GM21576 (cell line): Measurements from ENCODE around the gene CCDC13.

Source experiments
- ATAC-seq: cut with Tn5 transposase; IDR thresholded peaks from one replicate; pipeline ENCODE4 v1.9.1; 2021; ENCODE audit warnings: mild to moderate bottlenecking, moderate library complexity; ENCODE audit not compliant: unreplicated experiment

The CCDC13 gene

DNA sequence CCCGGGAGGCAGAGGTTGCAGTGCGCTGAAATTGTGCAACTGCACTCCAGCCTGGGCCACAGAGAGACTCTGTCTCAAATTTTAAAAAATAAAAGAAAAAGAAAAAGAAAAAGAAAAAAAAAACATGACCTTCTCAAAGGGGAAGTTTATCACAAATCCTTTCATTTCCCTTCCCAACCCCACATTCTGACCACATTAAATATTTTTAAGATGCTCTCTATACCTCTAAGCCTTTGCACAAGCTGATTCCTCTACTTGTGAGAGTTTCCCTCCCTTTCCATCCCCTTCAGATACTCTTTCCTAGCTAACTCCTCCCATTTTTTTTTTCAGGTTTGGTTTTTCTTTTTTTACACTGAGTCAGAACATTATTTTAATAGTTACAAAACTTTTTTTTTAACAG, 27.2 kb upstream of the CCDC13 start:
- ATAC-seq: no peak

DNA sequence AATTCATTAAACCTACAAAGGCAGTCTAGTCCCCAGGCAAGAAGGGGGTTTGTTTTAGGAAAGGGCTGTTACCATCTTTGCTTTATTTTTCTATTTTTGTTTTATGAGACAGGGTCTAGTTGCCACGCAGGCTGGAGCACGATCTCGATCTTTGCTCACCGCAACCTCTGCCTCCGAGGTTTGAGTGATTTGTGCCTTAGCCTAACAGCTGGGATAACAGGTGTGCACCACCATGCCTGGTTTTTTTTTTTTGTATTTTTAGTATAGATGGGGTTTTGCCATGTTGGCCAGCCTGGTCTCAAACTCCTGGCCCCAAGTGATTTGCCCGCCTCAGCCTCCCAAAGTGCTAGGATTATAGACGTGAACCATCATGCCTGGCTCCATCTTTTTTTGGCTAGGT, 26.3 kb upstream of the CCDC13 start:
- no peak for ATAC-seq

DNA sequence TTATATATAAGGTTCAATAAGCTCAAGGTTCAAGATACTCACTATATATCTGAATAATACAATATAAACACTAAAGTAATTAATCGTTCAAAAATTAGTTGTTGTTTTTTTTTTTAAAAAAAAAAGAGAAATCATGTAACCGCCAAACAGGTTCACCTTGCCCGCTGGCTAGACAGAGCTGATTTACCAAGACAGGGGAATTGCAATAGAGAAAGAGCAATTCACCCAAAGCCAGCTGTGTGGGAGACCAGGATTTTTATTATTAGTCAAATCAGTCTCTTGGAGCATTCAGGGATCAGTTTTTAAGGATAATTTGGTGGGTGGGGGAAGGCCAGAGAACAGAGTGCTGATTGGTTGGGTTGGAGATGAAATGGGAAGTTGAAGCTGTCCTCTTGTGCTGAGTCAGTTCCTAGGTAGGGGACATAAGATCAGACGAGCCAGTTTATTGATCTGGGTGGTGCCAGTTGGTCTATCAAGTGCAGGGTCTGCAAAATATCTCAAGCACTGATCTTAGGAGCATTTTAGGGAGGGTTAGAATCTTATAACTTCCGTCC, 23.4 kb upstream of the CCDC13 start:
- ATAC-seq: no peak

- ATAC-seq: no peak
Observed at GRCh38 chr3:42795621-42796181, 22.6 kb upstream of the CCDC13 start.

DNA sequence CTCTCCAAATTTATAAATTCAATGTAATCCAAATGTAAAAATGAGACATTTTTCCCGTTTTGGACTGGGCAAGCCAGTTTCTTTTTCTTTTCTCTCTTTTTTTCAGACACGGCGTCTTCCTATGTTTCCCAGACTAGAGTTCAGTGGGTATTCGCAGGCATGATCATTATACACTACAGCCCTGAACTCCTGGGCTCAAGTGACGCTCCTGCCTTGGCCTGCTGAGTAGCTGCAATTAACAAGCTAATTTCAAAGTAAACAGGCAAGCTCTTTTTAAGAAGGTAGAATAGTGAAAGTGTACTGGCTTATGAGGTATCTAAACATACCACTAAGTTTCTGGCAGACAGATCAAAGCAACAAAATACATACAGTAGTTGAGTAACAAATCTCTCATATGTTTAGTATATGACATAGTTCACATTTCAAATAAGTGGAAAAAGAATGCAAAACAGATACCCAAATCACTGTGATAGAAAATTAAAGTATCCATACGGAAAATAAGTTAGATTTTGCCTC, 17.7 kb upstream of the CCDC13 start:
- no peak for ATAC-seq

- ATAC-seq: no peak
Observed at GRCh38 chr3:42786631-42787030, 13.6 kb upstream of the CCDC13 start.

- ATAC-seq: no peak
Observed at GRCh38 chr3:42786212-42786611, 13.2 kb upstream of the CCDC13 start.

- ATAC-seq: no peak
Observed at GRCh38 chr3:42780892-42781700, 8.0 kb upstream of the CCDC13 start.

DNA sequence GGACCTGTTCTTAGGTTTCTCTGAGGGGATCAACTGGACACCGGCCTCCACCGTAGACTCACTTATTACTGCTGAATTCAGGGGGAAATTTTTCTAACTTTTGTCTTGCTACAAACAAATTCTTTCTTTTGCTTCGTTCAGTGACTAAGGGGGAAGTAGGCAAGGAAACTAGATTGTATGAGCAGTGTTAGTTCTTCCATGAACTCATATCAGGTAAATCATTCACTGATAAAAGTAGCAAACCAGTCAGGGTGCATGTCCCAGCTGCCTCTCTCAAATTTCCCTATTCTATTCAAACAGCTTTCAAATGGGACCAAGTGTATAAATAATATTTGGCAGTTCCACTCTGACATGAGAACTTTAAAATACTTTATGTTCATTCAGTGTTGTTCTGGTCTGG, 7.3 kb upstream of the CCDC13 start:
- ATAC-seq: no peak

- ATAC-seq: no peak
Observed at GRCh38 chr3:42778644-42779043, 5.6 kb upstream of the CCDC13 start.

DNA sequence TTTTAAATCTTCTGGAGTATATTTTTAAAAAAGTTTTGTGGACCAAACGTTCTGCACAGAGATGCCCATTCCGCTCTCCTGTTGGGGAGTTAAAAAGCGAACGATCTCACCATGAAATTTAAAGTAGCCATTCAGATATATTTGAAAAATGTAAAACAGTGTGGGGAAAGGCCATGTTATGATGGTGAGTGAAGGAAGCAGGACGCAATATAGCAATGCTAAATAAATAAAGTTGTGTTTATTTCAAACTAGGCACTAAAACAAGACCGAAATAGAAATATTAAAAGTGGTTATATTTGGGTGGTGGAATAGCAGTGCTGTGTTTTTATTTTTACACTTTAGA, 327 bp upstream of the CCDC13 start:
- ATAC-seq: no peak

DNA sequence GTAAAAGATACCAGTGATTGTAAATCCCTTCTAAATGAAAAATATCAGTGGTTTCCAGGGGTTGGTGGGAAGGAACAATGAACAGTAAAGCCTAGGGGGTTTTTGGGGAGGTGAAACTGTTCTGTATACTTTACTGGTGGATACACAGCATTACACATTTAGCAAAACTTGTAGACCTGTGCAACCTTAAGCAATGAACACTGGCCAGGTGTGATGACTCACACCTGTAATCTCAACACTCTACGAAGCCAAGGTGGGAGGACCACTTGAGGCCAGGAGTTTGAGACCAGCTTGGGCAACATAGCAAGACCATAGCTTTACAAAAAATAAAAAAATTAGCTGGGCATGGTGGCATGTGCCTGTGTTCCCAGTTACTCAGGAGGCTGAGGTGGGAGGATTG, 1.8 kb downstream of the CCDC13 start:
- ATAC-seq: no peak

- no peak for ATAC-seq
Observed at GRCh38 chr3:42769477-42770131, 3.4 kb downstream of the CCDC13 start.

GRCh38 chr3:42764561-42765295, 8.3 kb downstream of the CCDC13 start:
- ATAC-seq: no peak

DNA sequence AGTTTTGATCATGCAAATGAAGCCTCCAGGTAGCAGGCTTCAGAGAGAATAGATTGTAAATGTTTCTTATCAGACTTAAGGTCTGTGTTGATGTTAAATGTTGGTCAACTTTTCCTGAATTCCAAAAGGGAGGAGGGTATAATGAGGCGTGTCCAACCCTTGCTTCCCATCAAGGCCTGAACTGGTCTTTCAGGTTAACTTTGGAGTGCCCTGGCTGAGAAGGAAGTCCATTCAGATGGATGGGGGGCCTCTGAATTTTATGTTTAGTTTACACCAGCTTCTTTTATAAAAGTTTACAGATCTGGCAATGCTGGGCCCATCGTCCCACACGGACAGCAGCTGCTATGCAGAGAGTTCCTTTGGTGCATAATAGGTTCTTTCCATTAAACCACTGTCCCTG, 8.9 kb downstream of the CCDC13 start:
- ATAC-seq: no peak

- ATAC-seq: no peak
Observed at GRCh38 chr3:42763021-42763420, 10.0 kb downstream of the CCDC13 start.

GRCh38 chr3:42762046-42762724, 10.9 kb downstream of the CCDC13 start:
- no peak for ATAC-seq

- ATAC-seq: no peak
Observed at GRCh38 chr3:42758126-42758525, 14.9 kb downstream of the CCDC13 start.

DNA sequence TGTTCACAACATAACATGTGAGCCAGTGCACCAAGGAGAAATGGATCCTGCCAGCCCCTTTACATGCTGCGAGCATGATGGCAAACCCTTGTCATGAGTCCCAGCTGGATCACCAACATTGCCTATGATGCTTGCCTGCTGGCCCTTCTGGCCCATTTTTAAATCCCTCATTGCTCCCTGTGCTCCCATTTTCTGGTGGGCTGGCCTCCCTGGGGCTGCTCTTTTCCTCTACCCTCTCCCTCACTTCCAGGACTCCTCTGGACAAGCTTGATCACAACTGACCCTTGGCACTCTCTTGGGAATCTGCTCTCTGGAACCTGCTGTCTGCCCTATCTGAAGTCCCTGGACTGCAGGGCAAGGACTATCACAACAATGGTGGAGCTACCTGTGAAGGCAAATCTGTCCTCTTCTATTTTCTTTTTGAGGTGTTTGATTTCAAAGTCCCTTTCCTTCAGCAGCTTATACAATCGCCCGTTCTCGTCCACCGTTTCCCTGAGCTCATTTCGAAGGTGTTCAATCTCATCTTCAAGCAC, 16.3 kb downstream of the CCDC13 start:
- no peak for ATAC-seq
